Measurements from ENCODE around the gene RAB40C.

RAB40C gene, protein sequence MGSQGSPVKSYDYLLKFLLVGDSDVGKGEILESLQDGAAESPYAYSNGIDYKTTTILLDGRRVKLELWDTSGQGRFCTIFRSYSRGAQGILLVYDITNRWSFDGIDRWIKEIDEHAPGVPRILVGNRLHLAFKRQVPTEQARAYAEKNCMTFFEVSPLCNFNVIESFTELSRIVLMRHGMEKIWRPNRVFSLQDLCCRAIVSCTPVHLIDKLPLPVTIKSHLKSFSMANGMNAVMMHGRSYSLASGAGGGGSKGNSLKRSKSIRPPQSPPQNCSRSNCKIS

GRCh38 chr16:589658-590187 lies at the start of gene RAB40C:
Gene RAB40C, plus strand, starts transcription at chr16:590066. Its CDS starts 226 bp downstream, at chr16:590292.
- Histone ChIP-seq H3K9me3 (ENCODE audit: insufficient read depth, low read length) (no peaks in the 10 kb centered on the region), H3K79me2 (ENCODE audit: low read length) (peaks cover 27% of the 10 kb centered on the region), H4K20me1 (ENCODE audit: insufficient read depth, low read length) (peaks cover 12% of the 10 kb centered on the region; the same call in 1 of the 2 replicates), H3K9ac (ENCODE audit: low read length) (peak within 1 kb of the TSS; percentile 85), H3K4me3 (ENCODE audit: low read length) (peak within 1 kb of the TSS; percentile 95), H3K4me1 (ENCODE audit: low read length) (peaks cover 14% of the 10 kb centered on the region), H3K4me2 (ENCODE audit: low read length) (peak within 1 kb of the TSS; percentile 100), H2AFZ (ENCODE audit: low read depth, low read length) (peak within 1 kb of the TSS; percentile 73), H3K27me3 (ENCODE audit: low read depth, low read length) (no peaks in the 10 kb centered on the region; the same call in 1 of the 2 replicates), H3K36me3 (replicated peaks; ENCODE audit: low read depth, low read length) (peaks cover 4% of the 10 kb centered on the region), H3K27ac (ENCODE audit: low read length) (peak within 1 kb of the TSS; percentile 88)
- TF ChIP-seq EZH2phosphoT487 (IDR thresholded peaks at IDR 0.05; ENCODE audit: low read depth) (no peak), CTCF (IDR thresholded peaks at IDR 0.05; ENCODE audit: low read depth, low read length) (no peak)

DNA sequence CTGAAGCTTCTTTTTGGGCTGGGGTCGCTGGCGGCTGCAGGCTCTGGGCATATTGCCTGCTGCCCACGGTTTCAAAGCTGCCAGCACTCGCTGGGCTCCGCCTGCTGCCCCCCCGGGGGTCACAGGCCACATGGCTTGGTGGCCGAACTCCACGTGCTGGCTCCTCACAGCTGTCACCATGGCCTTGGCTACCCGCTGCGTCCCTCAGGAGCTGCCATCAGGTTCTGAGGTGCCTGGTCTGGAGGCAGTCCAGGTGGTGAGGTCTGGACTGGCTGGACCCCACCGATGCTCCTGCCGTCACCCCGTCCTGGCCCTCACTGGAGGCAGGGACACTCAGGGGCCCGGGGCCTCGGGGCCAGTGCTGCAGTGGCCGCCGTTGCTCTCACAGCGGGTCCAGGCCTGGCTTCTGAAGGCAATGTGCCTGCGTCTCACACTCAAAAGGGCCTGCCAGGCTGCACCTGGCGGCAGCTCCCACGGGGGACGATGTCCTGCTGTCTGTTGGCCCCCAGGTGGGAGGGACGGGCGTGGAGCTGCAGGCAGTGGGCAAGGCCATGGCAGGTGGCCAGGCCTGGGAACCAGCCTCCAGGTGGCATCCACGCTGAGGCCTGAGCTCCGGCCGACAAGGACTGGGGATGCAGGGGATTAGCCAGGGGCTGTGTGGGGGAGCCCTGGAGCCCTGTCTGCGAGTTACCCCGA lies 49.1 kb upstream of the RAB40C start:
- peaks cover 97% of the 10 kb centered on the region for H3K79me2 ChIP-seq (ENCODE audit: low read length)
- peaks cover 19% of the 10 kb centered on the region for H4K20me1 ChIP-seq (ENCODE audit: insufficient read depth, low read length)
- H3K27me3 ChIP-seq (ENCODE audit: low read depth, low read length): no peaks in the 10 kb centered on the region
- peaks cover 7% of the 10 kb centered on the region for H3K36me3 ChIP-seq (replicated peaks; ENCODE audit: low read depth, low read length)
- H3K9ac ChIP-seq (ENCODE audit: low read length): no peak overlapping the region
- no peak overlapping the region for H3K4me2 ChIP-seq (ENCODE audit: low read length)
- H3K9me3 ChIP-seq (ENCODE audit: insufficient read depth, low read length): no peaks in the 10 kb centered on the region
- no peak overlapping the region for H2AFZ ChIP-seq (ENCODE audit: low read depth, low read length)
- no peak for TF ChIP-seq CTCF (IDR thresholded peaks at IDR 0.05; ENCODE audit: low read depth, low read length)
- TF ChIP-seq EZH2phosphoT487 (IDR thresholded peaks at IDR 0.05; ENCODE audit: low read depth): no peak
- H3K27ac ChIP-seq (ENCODE audit: low read length): no peak overlapping the region
- no peak overlapping the region for H3K4me3 ChIP-seq (ENCODE audit: low read length)
- no peaks in the 10 kb centered on the region for H3K4me1 ChIP-seq (ENCODE audit: low read length)

- no peak overlapping the region for H2AFZ ChIP-seq (ENCODE audit: low read depth, low read length)
- TF ChIP-seq EZH2phosphoT487 (IDR thresholded peaks at IDR 0.05; ENCODE audit: low read depth) (no peak), CTCF (IDR thresholded peaks at IDR 0.05; ENCODE audit: low read depth, low read length) (no peak)
- H3K36me3 ChIP-seq (replicated peaks; ENCODE audit: low read depth, low read length): peaks cover 7% of the 10 kb centered on the region
- H3K27me3 ChIP-seq (ENCODE audit: low read depth, low read length): no peaks in the 10 kb centered on the region
- H3K4me3 ChIP-seq (ENCODE audit: low read length): no peak overlapping the region
- no peak overlapping the region for H3K9ac ChIP-seq (ENCODE audit: low read length)
- peaks cover 73% of the 10 kb centered on the region for H3K79me2 ChIP-seq (ENCODE audit: low read length)
- H4K20me1 ChIP-seq (ENCODE audit: insufficient read depth, low read length): peaks cover 19% of the 10 kb centered on the region
- H3K27ac ChIP-seq (ENCODE audit: low read length): no peak overlapping the region
- no peaks in the 10 kb centered on the region for H3K9me3 ChIP-seq (ENCODE audit: insufficient read depth, low read length)
- H3K4me2 ChIP-seq (ENCODE audit: low read length): no peak overlapping the region
- H3K4me1 ChIP-seq (ENCODE audit: low read length): no peaks in the 10 kb centered on the region
Measured at GRCh38 chr16:543301-544164, 46.3 kb upstream of the RAB40C start.
